SK-N-MC (cell line): ENCODE data around the gene TMEM74B.

Experiments used
- EZH2 ChIP-seq: fragments of 200-600 bp; sonication (generic); IDR thresholded peaks from one replicate; pipeline ENCODE4 v1.6.1; 2017; ENCODE audit warnings: antibody characterized with exemption
- POLR2AphosphoS5 ChIP-seq: IDR thresholded peaks from 2 replicates; pipeline ENCODE4 v1.6.1; 2012; ENCODE audit warnings: mild to moderate bottlenecking, low read depth, low read length, borderline replicate concordance

GRCh38 chr20:1189827-1190226, 5.0 kb upstream of the TMEM74B start:
- TF ChIP-seq EZH2 (no peak), POLR2AphosphoS5 (no peak)
